Pulmonary artery endothelial cell (primary cell): ENCODE measurements around the gene ADD3. TPM values are rescaled to one million over a fixed set of nuclear protein-coding genes. Genes with fewer than 3 reads are reported as not detected.
"Not testable (repeated sequence)": the region's sequence is repeated elsewhere in the genome, so short reads cannot be mapped to it uniquely, and the experiment has no call there.

Experiments used
- DNase-seq: peaks from one replicate; pipeline ENCODE4 v3.0.0-alpha.2; 2011; ENCODE audit warnings: low read depth, low spot score
- total RNA-seq: library from RNA; depleted of rRNA; stranded (reverse); fragments of >200 nt; gene quantifications from 2 replicates; pipeline ENCODE4 v1.2.3, GENCODE V29; 2014

ADD3 gene
- total RNA-seq, 1 donor from 2014 or later = 91.9 TPM

- DNase-seq = no peak
These were observed 32.3 kb upstream of the ADD3 start for GRCh38 chr10:109975244-109976190.

GRCh38 chr10:109976681-109977080 is 31.1 kb upstream of the ADD3 start:
- DNase-seq = no peak

GRCh38 chr10:109977382-109977806 is 30.4 kb upstream of the ADD3 start:
- DNase-seq = no peak

GRCh38 chr10:109978481-109978880 is 29.3 kb upstream of the ADD3 start:
- no peak for DNase-seq

- DNase-seq = no peak
These were observed 28.6 kb upstream of the ADD3 start for GRCh38 chr10:109979215-109979614.

GRCh38 chr10:109981650-109982049 is 26.1 kb upstream of the ADD3 start:
- DNase-seq = no peak

GRCh38 chr10:109982123-109982522 is 25.7 kb upstream of the ADD3 start:
- DNase-seq = no peak

- no peak for DNase-seq
These were observed 25.0 kb upstream of the ADD3 start for GRCh38 chr10:109982812-109983211.

- no peak for DNase-seq
These were observed 23.8 kb upstream of the ADD3 start for GRCh38 chr10:109984013-109984412.

- DNase-seq = not testable (repeated sequence)
These were observed 22.0 kb upstream of the ADD3 start for GRCh38 chr10:109985768-109986167.

- no peak for DNase-seq
These were observed 20.2 kb upstream of the ADD3 start for GRCh38 chr10:109987452-109988211.

GRCh38 chr10:109988212-109988596 is 19.6 kb upstream of the ADD3 start:
- no peak for DNase-seq

GRCh38 chr10:109991266-109991855 is 16.4 kb upstream of the ADD3 start:
- DNase-seq = no peak

- peak; percentile 39 for DNase-seq
These were observed 15.3 kb upstream of the ADD3 start for GRCh38 chr10:109992485-109992884.

- no peak for DNase-seq
These were observed 14.0 kb upstream of the ADD3 start for GRCh38 chr10:109993551-109994330.

GRCh38 chr10:109994711-109995577 is 12.8 kb upstream of the ADD3 start:
- no peak for DNase-seq

- no peak for DNase-seq
These were observed 12.2 kb upstream of the ADD3 start for GRCh38 chr10:109995595-109995994.

- no peak for DNase-seq
These were observed 11.6 kb upstream of the ADD3 start for GRCh38 chr10:109996225-109996624.

GRCh38 chr10:109996766-109997171 is 11.0 kb upstream of the ADD3 start:
- DNase-seq = no peak

- no peak for DNase-seq
These were observed 10.6 kb upstream of the ADD3 start for GRCh38 chr10:109997233-109997632.
